Medulla oblongata (tissue), 1 donor: ENCODE results near the gene ZNF385B.
A peak's percentile ranks its signal among the peaks of the same experiment; 100 is the strongest.
"Not testable (repeated sequence)": the region's sequence is repeated elsewhere in the genome, so short reads cannot be mapped to it uniquely, and the experiment has no call there.

Experiments used
- DNase-seq: peaks from one replicate; pipeline ENCODE4 v3.0.0-alpha.2; 2015; ENCODE audit errors: extremely low spot score

The ZNF385B gene

GRCh38 chr2:179512281-179513035, 349.0 kb downstream of the ZNF385B start:
- DNase-seq: no peak

GRCh38 chr2:179511105-179511789, 350.2 kb downstream of the ZNF385B start:
- DNase-seq: no peak

GRCh38 chr2:179495315-179495714, 366.1 kb downstream of the ZNF385B start:
- DNase-seq: no peak

- no peak for DNase-seq
Observed at GRCh38 chr2:179488563-179488962, 372.8 kb downstream of the ZNF385B start.

GRCh38 chr2:179487010-179487731, 374.2 kb downstream of the ZNF385B start:
- no peak for DNase-seq

- no peak for DNase-seq
Observed at GRCh38 chr2:179483131-179483530, 378.3 kb downstream of the ZNF385B start.

GRCh38 chr2:179479947-179480346, 381.5 kb downstream of the ZNF385B start:
- DNase-seq: no peak

GRCh38 chr2:179478771-179479170, 382.6 kb downstream of the ZNF385B start:
- DNase-seq: no peak

GRCh38 chr2:179470992-179471391, 390.4 kb downstream of the ZNF385B start:
- DNase-seq: no peak

- no peak for DNase-seq
Observed at GRCh38 chr2:179470089-179470488, 391.3 kb downstream of the ZNF385B start.

- no peak for DNase-seq
Observed at GRCh38 chr2:179467960-179468359, 393.5 kb downstream of the ZNF385B start.

- no peak for DNase-seq
Observed at GRCh38 chr2:179467111-179467510, 394.3 kb downstream of the ZNF385B start.

- DNase-seq: no peak
Observed at GRCh38 chr2:179461420-179461819, 400.0 kb downstream of the ZNF385B start.

GRCh38 chr2:179460181-179460929, 401.1 kb downstream of the ZNF385B start:
- no peak for DNase-seq

- not testable (repeated sequence) for DNase-seq
Observed at GRCh38 chr2:179458113-179458512, 403.3 kb downstream of the ZNF385B start.

GRCh38 chr2:179455824-179456223, 405.6 kb downstream of the ZNF385B start:
- no peak for DNase-seq

GRCh38 chr2:179455172-179455524, 406.3 kb downstream of the ZNF385B start:
- DNase-seq: no peak

GRCh38 chr2:179454443-179455171, 406.8 kb downstream of the ZNF385B start:
- no peak for DNase-seq

GRCh38 chr2:179449010-179449409, 412.4 kb downstream of the ZNF385B start:
- no peak for DNase-seq

- DNase-seq: no peak
Observed at GRCh38 chr2:179447839-179448447, 413.5 kb downstream of the ZNF385B start.

- peak; percentile 19 for DNase-seq
Observed at GRCh38 chr2:179447421-179447820, 414.0 kb downstream of the ZNF385B start.
